ENCODE results near the gene ZCCHC14. TPM values are rescaled to one million over a fixed set of nuclear protein-coding genes. Genes with fewer than 3 reads are reported as not detected.

ZCCHC14 gene
- polyA plus RNA-seq, 4 donors: 28.3 to 35.5 (median 34.5) TPM

DNA sequence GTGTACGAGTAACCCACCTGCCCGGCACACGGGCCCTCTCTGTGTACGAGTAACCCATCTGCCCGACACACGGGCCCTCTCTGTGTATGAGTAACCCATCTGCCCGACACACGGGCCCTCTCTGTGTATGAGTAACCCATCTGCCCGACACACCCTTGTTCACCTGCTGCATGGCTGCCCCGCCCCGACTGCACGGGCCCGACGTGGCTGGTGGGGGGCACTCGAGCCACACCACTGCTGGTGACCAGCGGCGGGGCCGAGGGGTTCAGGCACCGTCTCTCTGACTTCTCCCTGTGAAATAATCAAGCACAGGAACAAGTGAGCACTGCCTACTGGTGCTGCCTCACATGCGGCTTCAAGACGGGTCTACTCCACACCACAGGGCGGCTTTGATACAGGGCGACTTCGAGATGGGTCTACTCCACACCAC is 78.6 kb downstream of the ZCCHC14 start:
- no peak for DNase-seq (ENCODE audit: low read depth in 4 of 4, low spot score in 3 of 4)

DNA sequence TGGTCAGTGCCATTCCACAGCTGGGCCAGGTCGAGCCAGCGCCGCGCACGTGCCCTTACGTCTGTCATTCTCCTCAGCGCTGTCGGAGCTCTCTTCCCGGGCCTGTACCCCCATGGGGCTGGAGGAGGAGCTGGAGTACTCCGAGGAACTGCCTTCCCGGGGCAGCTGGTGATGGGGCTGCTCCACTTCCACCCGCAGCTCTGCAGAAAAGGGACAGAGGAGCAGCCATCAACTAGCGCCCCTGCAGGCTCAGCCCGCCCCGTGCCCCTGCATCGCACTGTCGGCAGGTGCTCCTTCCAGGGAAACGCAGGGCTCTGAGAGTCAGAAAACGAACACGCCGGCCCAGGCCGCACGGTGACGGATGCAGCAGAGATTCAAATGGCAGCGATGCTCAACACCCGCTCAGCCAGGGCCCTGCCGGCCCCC is 79.8 kb downstream of the ZCCHC14 start:
- DNase-seq (ENCODE audit: low read depth in 4 of 4, low spot score in 3 of 4): no peak

DNA sequence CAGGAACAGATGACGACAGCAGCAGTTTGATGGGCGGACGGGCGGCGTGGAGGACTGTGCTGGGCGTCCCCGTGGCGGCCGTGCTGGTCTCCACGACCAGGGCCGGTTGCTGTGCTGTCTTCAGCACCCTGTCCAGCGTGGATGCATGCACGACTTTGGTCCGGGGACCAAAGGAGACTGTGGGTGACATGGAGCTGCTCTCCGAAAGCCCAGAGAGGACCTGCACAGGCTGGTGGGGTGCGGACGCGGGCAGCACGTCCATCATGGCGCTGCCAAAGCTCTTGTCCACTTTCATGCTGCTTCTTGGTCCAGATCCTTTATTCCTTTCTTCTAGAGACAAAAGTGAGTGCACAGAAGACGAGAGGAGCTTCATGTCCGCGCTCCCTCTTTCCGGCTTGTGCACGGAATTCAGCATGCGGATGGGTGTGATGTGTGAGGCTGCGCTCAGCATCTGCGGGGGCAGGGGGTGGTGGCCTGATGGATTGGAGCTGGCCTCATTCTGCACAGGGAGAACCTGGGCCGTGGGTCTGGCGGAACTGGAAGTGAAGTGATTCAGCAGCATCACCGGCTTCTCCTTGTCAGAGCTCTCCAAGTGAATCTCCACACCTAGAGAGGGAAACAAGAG is 80.3 kb downstream of the ZCCHC14 start:
- DNase-seq (ENCODE audit: low read depth in 4 of 4, low spot score in 3 of 4): no peak

DNA sequence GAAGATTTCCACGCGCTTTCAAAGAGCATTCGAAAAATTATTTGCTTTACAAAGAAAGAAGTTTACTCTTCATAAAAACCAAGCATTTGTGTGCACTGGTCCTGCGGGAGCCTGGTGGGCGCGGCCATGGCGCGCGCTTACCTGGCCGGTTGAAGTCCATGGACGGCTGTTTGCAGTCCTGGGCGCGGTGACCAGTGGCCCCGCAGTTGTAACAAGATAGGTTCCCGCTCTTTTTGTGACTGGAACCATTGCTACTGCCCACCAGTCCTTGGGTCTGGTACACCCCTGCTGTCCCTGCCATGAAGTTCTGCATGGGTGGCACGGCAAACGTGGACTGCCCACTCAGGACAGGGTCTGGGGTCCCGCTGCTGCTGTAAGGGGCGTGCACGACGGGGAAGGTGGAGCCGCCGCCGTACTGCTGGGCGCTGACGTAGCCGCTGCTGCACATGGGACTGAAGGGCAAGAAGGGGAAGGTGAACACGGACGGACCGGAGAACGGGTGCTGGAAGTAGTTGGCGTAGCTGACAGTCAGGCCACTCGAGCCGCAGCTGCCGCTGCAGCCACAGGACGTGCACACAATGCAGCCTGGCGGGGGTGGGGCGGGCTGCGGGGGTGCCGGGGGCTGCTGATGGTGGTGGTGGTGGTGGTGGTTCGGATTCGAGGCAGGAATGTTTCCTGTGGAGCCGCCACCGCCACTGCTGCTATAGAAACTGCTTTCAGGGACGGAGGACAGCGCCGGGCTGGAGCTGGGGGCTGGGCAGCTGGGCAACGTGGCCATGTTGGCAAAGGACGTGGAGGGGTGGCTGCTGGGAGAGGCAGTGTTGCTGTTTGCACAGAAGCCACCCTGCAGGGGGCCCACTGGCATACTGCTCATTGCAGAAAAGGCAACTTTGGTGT is 81.2 kb downstream of the ZCCHC14 start:
- DNase-seq (ENCODE audit: low read depth in 4 of 4, low spot score in 3 of 4): no peak

DNA sequence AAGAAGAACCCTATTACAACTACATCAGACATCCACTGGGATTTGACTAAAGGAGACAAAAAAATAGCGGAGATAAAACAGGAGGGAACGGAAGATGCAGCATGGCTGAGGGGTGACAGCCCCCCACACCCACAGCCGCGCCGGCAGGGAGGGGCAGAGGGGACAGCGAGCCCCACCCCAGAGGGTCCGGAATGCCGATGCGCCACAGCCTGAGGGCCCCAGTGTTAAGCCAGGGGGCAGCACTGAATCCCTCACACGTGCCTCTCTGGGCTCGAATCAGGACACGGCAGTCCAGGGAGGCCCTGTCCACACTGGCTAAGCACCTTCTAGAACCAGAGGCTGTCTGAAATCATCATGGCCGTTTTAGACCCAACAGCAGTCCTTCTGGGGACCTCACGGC is 81.9 kb downstream of the ZCCHC14 start:
- DNase-seq (ENCODE audit: low read depth in 4 of 4, low spot score in 3 of 4): no peak

DNA sequence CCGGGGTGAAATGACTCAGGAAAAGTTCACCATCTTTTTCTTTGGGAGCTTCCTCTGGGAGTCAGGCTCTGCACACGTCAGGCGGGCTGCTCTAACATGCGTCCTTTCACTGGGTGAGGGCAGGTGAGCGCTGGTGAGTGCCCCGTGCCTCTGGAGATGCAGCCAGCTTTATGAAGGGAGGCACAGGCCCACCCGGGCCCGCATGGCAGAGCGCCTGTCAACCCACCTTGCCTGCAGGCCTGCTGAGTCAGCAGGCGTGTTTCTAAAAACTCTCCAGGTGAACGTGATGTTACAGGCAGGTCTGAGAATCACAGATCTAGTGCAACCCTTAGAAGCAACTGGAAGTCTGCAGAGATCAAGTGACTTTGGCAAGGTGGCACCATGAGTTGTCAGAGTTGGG is 82.3 kb downstream of the ZCCHC14 start:
- no peak for DNase-seq (ENCODE audit: low read depth in 4 of 4, low spot score in 3 of 4)

DNA sequence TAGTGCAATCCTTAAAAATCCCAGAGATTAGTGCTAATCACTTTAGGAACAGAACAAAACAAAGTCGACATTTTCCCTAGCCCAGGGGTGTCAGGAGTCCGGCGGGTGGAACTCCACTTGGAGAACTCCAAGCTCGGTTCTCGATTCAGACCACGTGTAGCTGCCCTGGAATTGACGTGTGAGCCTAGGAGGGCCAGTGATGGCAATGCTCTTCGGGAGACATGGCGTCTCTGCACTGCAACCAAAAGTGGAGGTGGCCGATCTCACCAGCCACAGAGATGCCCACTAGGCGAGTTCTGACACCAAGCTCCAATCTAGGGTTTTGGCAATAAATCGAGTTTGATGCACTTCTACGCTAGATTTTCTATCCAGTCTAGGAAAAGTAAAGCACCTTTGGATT is 83.0 kb downstream of the ZCCHC14 start:
- no peak for DNase-seq (ENCODE audit: low read depth in 4 of 4, low spot score in 3 of 4)

DNA sequence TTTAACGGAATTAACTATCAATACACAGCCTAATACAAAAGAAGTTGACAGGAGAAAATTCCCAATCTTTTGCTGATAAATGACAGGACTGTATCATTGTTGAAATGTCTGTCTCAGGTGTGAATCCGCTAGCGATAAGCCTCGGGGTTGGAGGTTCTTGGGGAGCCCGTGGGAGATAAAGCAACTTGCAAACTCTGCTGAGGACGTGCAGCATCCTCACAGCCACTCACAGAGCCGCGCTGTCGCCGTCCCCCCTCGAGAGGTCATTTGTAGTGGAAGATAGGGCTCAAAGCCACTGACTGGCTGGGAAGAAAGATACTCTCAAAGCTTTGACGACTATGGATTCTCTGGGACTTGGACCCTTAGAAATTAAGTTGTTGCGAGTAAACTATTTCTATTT is 83.7 kb downstream of the ZCCHC14 start:
- no peak for DNase-seq (ENCODE audit: low read depth in 4 of 4, low spot score in 3 of 4)

DNA sequence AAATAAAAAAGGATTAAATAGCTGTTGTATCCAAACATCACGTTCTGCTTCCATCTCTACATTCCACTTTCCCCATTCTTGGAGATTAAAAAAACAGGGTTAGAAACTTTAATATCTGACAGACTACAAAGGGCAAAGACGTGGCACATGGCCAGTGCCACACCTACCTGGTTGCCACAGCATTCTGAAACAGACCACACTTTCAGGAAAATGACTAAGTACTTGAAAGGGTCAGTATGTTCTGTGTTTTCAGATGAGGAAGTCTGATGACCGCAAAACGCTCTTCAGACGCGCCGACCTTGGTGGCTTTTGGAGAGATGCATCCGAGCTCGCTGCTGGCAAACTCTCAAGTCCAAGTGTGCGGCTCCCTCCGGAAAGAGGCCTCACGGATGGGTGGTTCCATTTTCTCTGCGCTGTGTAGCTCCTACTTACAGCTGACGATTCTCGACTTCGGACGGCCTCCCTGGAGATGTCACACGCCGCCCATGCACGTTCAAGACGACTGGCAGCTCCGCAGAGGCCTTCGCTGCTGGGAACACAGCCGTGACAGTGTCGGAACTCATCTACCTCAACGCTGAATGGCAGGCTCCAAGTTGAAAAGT is 85.2 kb downstream of the ZCCHC14 start:
- DNase-seq (ENCODE audit: low read depth in 4 of 4, low spot score in 3 of 4): no peak

DNA sequence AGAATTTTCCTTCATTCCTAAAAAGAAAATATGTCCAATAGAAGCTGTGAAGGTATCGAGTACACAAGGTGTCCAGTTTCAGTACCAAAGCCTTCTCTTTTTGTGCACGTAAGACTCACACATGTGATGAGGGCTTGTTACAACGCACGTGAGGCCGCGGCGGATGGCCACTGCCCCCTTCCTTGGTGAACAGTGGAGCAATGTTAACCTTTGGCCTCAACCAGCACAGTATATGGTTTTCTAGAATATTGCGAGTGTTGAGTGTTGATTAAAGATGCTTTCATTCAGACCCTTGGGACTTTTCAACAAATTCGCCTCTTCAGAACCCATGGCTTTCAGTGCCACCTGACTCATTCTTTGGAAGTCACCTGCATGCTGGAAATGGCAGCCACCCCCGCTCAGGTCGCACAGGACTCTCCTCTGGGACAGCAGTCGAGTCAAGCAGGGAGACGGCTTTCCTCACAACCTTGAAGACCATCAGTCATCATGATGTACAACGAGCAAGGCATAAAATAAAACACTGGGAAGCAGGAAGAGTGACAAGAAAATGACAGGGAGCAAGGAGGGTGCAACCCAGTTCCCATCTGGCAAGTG is 86.2 kb downstream of the ZCCHC14 start:
- DNase-seq (ENCODE audit: low read depth in 4 of 4, low spot score in 3 of 4): no peak

DNA sequence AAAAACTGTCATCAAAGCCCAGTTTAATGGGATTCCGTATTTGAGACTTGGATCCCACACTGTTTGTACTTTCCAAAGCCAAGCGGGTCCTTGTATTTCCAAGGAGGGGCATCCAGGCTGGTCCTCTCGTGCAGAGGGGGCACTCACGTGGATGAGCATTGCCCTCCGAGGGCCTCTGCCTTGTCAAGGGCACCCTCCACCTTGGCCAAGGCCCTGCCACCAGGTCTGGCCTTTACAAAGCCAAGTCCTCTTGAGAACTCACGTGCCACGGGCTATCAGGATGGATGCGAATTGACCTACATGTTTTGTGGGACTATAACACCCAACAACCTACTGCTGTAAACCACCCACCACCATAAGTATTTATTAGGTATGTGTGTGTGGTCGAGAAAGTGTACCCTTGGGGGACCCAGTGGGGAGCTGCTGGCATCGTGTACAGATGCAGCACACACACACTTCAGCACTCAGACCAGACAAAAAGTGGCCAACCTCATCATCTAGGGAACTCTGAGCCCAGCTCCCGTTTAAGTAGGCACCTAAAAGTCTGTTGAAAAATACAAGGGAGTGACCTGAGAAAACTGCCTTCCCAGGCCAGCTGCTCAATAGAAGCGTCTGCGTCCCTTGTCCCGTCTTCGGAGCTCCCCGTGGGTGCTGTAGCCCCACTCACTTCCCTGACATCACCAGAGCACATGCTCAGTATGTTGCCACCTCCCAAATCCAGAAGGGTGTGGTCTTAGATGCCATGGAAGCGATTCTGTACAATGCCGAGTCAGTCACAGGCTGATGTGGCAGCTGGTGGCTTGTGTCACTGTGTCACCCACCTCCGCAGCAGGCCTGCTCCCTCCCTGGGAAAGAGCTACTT is 87.8 kb downstream of the ZCCHC14 start:
- DNase-seq (ENCODE audit: low read depth in 4 of 4, low spot score in 3 of 4): no peak

DNA sequence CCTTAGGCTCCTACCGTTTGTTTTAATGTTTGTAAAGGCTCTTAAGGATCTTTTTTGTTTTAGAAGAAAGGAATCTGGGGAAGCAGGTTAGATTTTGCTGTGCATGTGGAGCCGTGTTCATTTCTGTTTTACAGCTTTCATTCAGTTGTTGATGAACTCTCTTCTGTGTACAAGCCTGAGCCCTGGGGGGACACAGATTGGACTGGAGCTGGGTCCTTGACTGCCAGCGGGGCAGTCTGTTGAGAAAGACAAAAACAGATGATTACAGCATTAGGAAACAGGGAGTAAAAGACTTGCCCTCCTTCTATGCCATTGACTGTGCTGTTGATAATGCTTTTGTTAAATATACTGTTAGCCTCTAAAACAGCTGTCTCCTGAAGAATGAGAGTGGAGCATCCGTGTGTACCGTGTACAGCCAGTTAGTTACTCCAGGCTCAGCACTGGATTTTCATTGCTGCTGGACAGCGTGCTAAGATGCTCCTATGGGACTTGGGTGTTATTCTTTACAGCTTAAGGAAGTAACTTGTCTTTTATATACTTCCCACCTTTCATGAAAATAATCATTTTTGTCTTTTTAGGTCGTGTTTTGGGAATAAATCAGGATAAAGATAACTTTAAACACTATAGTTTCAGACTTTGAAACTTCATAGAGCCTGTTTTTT is 97.5 kb downstream of the ZCCHC14 start:
- no peak for DNase-seq (ENCODE audit: low read depth in 4 of 4, low spot score in 3 of 4)

DNA sequence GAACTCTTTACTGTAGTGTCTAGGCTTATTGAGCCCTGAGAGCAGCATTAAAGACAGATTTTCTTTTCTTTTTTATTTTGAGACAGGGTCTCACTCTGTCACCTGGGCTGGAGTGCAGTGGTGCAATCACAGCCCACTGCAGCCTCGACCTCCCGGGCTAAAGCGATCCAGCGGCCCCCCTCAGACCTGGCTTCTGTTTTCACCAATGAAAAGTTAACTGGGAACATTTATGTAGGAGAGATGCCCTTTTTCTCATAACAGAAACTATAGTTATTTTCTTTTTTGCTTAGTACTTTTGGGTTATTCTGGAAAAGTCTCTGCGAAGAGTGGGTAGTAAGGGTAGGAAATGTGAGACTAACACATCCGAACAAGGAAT is 99.2 kb downstream of the ZCCHC14 start:
- DNase-seq (ENCODE audit: low read depth in 4 of 4, low spot score in 3 of 4): no peak

DNA sequence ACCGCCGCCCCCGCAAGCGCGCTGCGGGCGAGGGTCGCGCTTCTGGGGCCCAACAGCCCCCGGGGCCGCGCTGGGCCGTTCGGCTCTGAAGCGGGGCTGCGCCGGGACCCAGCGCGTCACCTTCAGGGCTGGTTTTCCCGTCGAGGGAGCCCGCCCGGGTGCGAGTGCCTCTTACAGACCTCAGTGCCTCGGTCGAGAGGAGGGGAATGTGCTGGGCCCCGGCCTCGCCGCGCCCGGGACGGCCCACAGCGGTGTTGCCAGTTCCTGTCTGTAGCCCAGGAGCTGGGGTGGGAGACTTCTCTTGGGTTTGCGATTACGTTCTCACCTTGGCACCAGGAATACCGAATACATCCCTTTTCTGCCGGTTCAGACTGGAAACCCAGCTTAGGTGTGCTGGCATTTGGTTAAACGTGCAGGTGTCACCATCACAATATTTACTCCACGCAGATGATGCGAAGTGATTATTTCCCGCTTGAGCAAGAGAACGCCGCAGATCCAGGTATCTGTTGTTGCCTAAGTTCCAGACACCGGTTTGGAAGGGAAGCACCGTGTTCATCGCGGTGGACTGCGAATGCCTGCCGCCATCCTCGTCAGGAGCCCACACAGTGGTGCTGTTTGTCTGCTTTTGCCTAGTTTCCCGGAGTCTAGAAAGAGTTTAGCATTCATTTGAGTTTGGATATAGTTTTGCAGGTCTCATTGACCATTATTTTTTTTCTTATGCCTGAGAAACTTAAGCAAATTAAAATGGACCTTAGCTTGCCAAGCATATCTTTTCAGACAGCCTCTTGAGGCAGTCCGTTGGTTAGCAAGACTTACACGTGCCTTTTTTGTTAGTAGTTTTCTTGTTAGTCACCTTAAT is 99.8 kb downstream of the ZCCHC14 start:
- no peak for DNase-seq (ENCODE audit: low read depth in 4 of 4, low spot score in 3 of 4)

DNA sequence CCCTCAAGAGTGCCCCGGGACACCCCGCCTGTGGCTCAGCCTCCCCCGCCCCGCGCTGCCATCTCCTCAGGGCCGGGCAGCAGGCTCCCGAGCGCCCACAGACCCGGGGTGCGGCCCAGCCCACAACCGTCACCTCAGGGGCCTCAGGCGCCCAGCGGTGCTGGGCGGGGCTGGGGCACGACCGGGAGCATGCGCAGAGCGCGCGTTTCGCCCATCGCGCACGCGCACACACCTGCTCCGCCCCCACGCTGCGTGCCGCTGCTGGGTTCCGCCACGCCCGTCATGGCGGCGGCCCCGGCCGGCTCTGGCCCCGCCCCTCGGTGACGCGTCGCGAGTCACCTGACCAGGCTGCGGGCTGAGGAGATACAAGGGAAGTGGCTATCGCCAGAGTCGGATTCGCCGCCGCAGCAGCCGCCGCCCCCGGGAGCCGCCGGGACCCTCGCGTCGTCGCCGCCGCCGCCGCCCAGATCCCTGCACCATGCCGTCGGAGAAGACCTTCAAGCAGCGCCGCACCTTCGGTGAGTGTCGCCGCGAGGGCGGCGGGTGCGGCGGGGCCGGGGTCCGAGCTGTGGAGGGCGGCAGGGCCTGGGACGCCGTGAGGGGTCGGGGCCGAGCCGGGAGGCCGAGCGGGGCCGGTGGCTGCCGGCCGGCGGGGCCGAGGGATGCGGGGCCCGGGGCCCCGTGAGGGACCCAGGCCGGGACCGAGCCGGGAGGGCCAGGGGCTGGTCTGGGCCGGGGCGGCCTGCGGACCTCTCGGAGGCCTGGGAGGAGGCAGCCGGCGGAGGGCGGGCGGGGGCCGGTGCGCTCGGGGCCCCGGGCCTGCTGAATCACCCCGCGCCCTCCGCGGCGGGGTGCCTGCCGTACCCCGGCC is 100.6 kb downstream of the ZCCHC14 start, which contains the start of gene MAP1LC3B:
MAP1LC3B (plus strand) TSS at position 387 of the 871 bp plus-strand sequence; CDS start at position 479, 92 bp downstream.
- DNase-seq (ENCODE audit: low read depth in 4 of 4, low spot score in 3 of 4): peak; percentile 91 to 95 (median 94)

DNA sequence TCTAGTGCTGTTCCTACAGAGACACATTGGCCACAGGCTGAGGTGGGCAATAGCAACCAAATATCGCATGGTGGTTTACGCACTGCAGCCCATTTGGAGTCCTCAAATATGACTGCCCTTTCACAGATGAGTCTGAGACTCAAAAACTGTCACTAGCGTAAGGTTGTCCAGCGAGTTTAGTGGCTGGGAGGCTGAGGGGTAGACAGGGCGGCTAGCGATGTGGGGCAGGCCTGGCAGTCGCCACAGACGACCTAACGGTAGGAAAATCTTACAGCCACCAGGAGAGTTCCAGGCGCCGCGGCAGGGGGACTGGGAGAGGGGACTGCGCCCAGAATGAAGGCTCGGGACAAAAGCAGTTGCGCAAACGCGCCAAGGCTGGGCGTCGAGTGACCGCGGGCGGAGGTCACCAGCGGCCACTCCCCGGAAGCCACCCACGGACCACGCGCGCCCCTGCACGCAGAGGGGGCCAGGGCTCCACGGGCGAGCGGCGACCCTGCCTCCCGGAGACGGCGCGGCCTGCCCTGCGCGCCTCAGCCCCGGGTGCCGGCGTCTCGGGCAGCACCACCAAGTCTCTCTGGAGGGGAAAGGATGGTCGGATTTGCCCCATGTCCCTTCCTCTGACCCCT is 101.4 kb downstream of the ZCCHC14 start:
- DNase-seq (ENCODE audit: low read depth in 4 of 4, low spot score in 3 of 4): no peak

DNA sequence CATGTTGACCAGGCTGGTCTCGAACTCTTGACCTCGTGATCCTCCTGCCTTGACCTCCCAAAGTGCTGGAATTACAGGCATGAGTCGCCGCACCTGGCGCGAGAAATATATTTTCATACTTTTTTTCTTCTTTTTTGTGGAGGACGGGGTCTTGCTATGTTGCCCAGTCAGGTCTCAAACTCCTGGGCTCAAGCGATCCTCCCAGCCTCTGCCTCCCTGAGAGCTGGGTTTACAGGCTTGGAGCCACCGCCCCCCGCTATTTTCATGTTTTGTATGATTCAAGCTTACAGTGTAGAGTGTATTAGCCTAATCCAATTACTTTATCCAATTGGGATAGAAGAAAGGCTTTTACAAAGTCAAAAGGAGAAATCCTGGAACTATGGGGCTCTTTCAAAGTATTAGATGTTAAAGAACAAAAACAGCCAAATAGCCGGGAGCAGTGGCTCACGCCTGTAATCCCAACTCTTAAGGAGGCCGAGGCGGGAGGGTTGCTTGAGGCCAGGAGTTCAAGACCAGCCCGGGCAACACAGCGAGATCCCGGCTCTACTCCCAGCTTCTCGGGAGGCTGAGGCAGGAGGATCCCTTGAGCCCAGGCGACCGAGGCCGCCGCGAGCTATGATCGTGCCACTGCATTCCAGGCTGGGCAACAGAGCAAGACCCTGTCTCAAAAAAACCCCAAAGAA is 102.0 kb downstream of the ZCCHC14 start:
- no peak for DNase-seq (ENCODE audit: low read depth in 4 of 4, low spot score in 3 of 4)

All from left renal pelvis (tissue), 4 donors.